Type B pancreatic cell (in vitro differentiated cells): ENCODE measurements around the gene NRCAM. TPM values are rescaled to one million over a fixed set of nuclear protein-coding genes. Genes with fewer than 3 reads are reported as not detected.

Experiments used
- DNase-seq: peaks from one replicate; pipeline ENCODE4 v3.0.0; 2021; ENCODE audit warnings: mixed read lengths; ENCODE audit not compliant: unreplicated experiment; ENCODE audit errors: extremely low spot score
- H3K27ac Mint-ChIP-seq: 2 replicates; pipeline ENCODE4 v1.8.0; 2021; ENCODE audit warnings: mild to moderate bottlenecking, mixed read lengths
- H3K27me3 Mint-ChIP-seq: 2 replicates; pipeline ENCODE4 v1.8.0; 2021; ENCODE audit warnings: mixed read lengths
- H3K36me3 Mint-ChIP-seq: 2 replicates; pipeline ENCODE4 v1.8.0; 2021; ENCODE audit warnings: mixed read lengths
- H3K4me1 Mint-ChIP-seq: one replicate; pipeline ENCODE4 v1.8.0; 2021; ENCODE audit warnings: mixed read lengths; ENCODE audit not compliant: unreplicated experiment
- H3K4me3 Mint-ChIP-seq: 2 replicates; pipeline ENCODE4 v1.8.0; 2021; ENCODE audit warnings: mild to moderate bottlenecking, mixed read lengths
- H3K9me3 Mint-ChIP-seq: 2 replicates; pipeline ENCODE4 v1.8.0; 2021; ENCODE audit warnings: mixed read lengths
- CTCF ChIP-seq: fragments of 200-600 bp; sonication (generic); conservative IDR thresholded peaks from 2 replicates; pipeline ENCODE4 v1.5.0; 2021; ENCODE audit warnings: antibody characterized with exemption, mild to moderate bottlenecking
- total RNA-seq: library from RNA; stranded (reverse); gene quantifications from 2 replicates; pipeline ENCODE4 v1.2.1, GENCODE V29; 2021; ENCODE audit warnings: low replicate concordance

Gene NRCAM
- total RNA-seq, 1 donor from 2014 or later: 41.0 TPM

- TF ChIP-seq CTCF: no peak
- Mint-ChIP-seq H3K27ac (no peak overlapping the region), H3K4me1 (no peaks in the 10 kb centered on the region), H3K9me3 (peaks cover 5% of the 10 kb centered on the region), H3K4me3 (no peak overlapping the region), H3K27me3 (no peaks in the 10 kb centered on the region), H3K36me3 (peaks cover 4% of the 10 kb centered on the region)
- DNase-seq: no peak
Measured at GRCh38 chr7:108367314-108367713, 88.9 kb downstream of the NRCAM start.

GRCh38 chr7:108363659-108364058 lies 92.6 kb downstream of the NRCAM start:
- H3K27me3 Mint-ChIP-seq: no peaks in the 10 kb centered on the region
- H3K4me1 Mint-ChIP-seq: no peaks in the 10 kb centered on the region
- no peak overlapping the region for H3K4me3 Mint-ChIP-seq
- no peak for DNase-seq
- H3K27ac Mint-ChIP-seq: no peak overlapping the region
- no peaks in the 10 kb centered on the region for H3K9me3 Mint-ChIP-seq
- TF ChIP-seq CTCF: no peak
- H3K36me3 Mint-ChIP-seq: no peaks in the 10 kb centered on the region

GRCh38 chr7:108360058-108360800 lies 96.0 kb downstream of the NRCAM start:
- H3K4me3 Mint-ChIP-seq: no peak overlapping the region
- TF ChIP-seq CTCF: no peak
- no peaks in the 10 kb centered on the region for H3K27me3 Mint-ChIP-seq
- no peaks in the 10 kb centered on the region for H3K9me3 Mint-ChIP-seq
- H3K4me1 Mint-ChIP-seq: no peaks in the 10 kb centered on the region
- no peak for DNase-seq
- H3K27ac Mint-ChIP-seq: no peak overlapping the region
- no peaks in the 10 kb centered on the region for H3K36me3 Mint-ChIP-seq

GRCh38 chr7:108358553-108358952 lies 97.7 kb downstream of the NRCAM start:
- DNase-seq: no peak
- no peaks in the 10 kb centered on the region for H3K36me3 Mint-ChIP-seq
- H3K27ac Mint-ChIP-seq: peak overlapping the region; percentile 1

GRCh38 chr7:108351729-108352131 lies 104.5 kb downstream of the NRCAM start:
- Mint-ChIP-seq H3K4me1 (peaks cover 6% of the 10 kb centered on the region), H3K4me3 (no peak overlapping the region), H3K9me3 (no peaks in the 10 kb centered on the region), H3K27ac (peak overlapping the region; percentile 32), H3K27me3 (no peaks in the 10 kb centered on the region), H3K36me3 (no peaks in the 10 kb centered on the region)
- no peak for TF ChIP-seq CTCF
- DNase-seq: no peak

More at GRCh38 chr7:108358553-108358952, 97.7 kb downstream of the NRCAM start:
- H3K9me3 Mint-ChIP-seq: no peaks in the 10 kb centered on the region
- no peak overlapping the region for H3K4me3 Mint-ChIP-seq
- no peak for TF ChIP-seq CTCF
- H3K4me1 Mint-ChIP-seq: no peaks in the 10 kb centered on the region
- no peaks in the 10 kb centered on the region for H3K27me3 Mint-ChIP-seq
